ENCODE measurements around the gene ANAPC1. TPM values are rescaled to one million over a fixed set of nuclear protein-coding genes. Genes with fewer than 3 reads are reported as not detected.
"Not testable (repeated sequence)": the region's sequence is repeated elsewhere in the genome, so short reads cannot be mapped to it uniquely, and the experiment has no call there.

Gene ANAPC1
- total RNA-seq, 1 donor, result 54.8 TPM

GRCh38 chr2:111923276-111923804 lies 39.3 kb upstream of the ANAPC1 start:
- H3K4me3 ChIP-seq (ENCODE audit: low read depth, low read length), result no peak overlapping the region
- TF ChIP-seq, protein P1, sequence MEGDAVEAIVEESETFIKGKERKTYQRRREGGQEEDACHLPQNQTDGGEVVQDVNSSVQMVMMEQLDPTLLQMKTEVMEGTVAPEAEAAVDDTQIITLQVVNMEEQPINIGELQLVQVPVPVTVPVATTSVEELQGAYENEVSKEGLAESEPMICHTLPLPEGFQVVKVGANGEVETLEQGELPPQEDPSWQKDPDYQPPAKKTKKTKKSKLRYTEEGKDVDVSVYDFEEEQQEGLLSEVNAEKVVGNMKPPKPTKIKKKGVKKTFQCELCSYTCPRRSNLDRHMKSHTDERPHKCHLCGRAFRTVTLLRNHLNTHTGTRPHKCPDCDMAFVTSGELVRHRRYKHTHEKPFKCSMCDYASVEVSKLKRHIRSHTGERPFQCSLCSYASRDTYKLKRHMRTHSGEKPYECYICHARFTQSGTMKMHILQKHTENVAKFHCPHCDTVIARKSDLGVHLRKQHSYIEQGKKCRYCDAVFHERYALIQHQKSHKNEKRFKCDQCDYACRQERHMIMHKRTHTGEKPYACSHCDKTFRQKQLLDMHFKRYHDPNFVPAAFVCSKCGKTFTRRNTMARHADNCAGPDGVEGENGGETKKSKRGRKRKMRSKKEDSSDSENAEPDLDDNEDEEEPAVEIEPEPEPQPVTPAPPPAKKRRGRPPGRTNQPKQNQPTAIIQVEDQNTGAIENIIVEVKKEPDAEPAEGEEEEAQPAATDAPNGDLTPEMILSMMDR (IDR thresholded peaks at IDR 0.05; ENCODE audit: insufficient read depth, low read depth, low read length), result no peak
- DNase-seq (ENCODE audit: low read depth), result peak; percentile 40

GRCh38 chr2:111919794-111920608 lies 36.0 kb upstream of the ANAPC1 start:
- DNase-seq (ENCODE audit: low read depth), result no peak
- no peak overlapping the region for H3K4me3 ChIP-seq (ENCODE audit: low read depth, low read length)
- TF ChIP-seq, protein P1 (IDR thresholded peaks at IDR 0.05; ENCODE audit: insufficient read depth, low read depth, low read length), result no peak

- DNase-seq (ENCODE audit: low read depth), result no peak
- no peak overlapping the region for H3K4me3 ChIP-seq (ENCODE audit: low read depth, low read length)
- TF ChIP-seq, protein P1 (IDR thresholded peaks at IDR 0.05; ENCODE audit: insufficient read depth, low read depth, low read length), result peak; percentile 33
Measured at GRCh38 chr2:111919365-111919764, 35.4 kb upstream of the ANAPC1 start.

- H3K4me3 ChIP-seq (ENCODE audit: low read depth, low read length), result no peak overlapping the region
- TF ChIP-seq, protein P1 (IDR thresholded peaks at IDR 0.05; ENCODE audit: insufficient read depth, low read depth, low read length), result no peak
- peak; percentile 79 for DNase-seq (ENCODE audit: low read depth)
Measured at GRCh38 chr2:111918383-111918806, 34.4 kb upstream of the ANAPC1 start.

GRCh38 chr2:111917106-111917505 lies 33.1 kb upstream of the ANAPC1 start:
- H3K4me3 ChIP-seq (ENCODE audit: low read depth, low read length), result no peak overlapping the region
- no peak for DNase-seq (ENCODE audit: low read depth)
- TF ChIP-seq, protein P1 (IDR thresholded peaks at IDR 0.05; ENCODE audit: insufficient read depth, low read depth, low read length), result no peak

DNA sequence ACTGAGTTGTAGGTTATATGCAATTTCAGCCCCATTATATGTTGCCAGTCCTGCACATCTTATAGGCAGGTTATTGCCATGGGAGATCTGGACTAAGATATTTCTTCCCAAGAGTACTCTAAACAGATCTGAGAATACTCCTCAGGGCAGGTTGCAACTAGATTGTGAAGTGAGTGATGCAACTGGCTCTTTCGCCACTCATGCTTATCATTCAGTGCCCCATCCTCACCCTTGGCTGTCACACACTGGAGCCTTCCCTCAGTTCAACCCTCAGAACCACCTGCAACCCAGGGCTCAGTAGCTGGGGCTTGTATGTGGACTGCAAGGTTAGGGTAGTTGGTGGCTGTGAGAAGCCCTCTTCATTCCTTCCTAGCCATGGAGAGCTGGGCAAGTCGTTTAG lies 28.6 kb upstream of the ANAPC1 start:
- no peak for DNase-seq (ENCODE audit: low read depth)
- TF ChIP-seq, protein P1 (IDR thresholded peaks at IDR 0.05; ENCODE audit: insufficient read depth, low read depth, low read length), result no peak
- H3K4me3 ChIP-seq (ENCODE audit: low read depth, low read length), result no peak overlapping the region

GRCh38 chr2:111911295-111911977 lies 27.4 kb upstream of the ANAPC1 start:
- not testable (repeated sequence) for DNase-seq (ENCODE audit: low read depth); H3K4me3 ChIP-seq (ENCODE audit: low read depth, low read length)

Measured in fibroblast of villous mesenchyme (primary cell).